SK-N-DZ (cell line): ENCODE results near the gene NAA15.
"Not testable (repeated sequence)": the region's sequence is repeated elsewhere in the genome, so short reads cannot be mapped to it uniquely, and the experiment has no call there.

Experiments used
- DNase-seq: peaks from one replicate; pipeline ENCODE4 v3.0.0-alpha.2; 2015; ENCODE audit warnings: low spot score

Gene NAA15

DNA sequence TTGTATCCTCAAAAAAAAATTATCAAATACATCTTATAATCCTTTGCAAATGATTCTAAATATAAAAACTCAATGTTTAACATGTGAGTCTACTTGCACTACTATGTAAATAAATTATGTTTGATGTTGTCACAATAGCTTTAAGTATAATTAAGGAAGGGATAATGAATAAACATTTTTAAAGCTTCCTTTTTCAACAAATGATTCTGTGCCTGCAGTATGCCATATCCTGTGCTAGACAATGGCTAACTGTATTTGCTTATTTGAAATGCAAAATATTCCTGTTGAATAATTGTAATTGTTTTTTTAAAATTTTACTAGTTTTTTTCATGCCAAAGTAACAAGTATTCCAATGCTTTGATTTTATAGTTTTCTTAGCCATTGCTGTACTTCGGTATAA lies 60.0 kb downstream of the NAA15 start:
- no peak for DNase-seq

GRCh38 chr4:139367421-139368090 lies 66.3 kb downstream of the NAA15 start:
- DNase-seq = no peak

- DNase-seq = no peak
Observed at GRCh38 chr4:139368998-139369397, 67.7 kb downstream of the NAA15 start.

GRCh38 chr4:139374251-139374650 lies 72.9 kb downstream of the NAA15 start:
- no peak for DNase-seq

DNA sequence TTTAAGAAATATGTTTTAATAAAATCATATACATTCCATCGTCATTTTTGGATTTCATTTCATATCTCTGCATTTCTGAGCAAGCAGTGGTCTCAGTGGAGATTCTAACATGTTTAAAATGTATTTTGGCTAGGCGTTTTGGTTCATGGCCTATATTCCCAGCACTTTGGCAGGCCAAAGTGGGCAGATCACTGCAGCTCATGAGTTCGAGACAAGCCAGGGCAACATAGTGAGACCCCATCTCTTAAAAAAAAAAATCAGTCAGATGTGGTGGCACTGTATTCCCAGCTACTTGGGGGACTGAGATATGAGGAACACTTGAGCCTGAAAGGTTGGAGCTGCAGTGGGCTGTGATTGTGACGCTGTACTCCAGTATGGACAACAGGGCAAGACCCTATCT lies 85.1 kb downstream of the NAA15 start:
- no peak for DNase-seq

DNA sequence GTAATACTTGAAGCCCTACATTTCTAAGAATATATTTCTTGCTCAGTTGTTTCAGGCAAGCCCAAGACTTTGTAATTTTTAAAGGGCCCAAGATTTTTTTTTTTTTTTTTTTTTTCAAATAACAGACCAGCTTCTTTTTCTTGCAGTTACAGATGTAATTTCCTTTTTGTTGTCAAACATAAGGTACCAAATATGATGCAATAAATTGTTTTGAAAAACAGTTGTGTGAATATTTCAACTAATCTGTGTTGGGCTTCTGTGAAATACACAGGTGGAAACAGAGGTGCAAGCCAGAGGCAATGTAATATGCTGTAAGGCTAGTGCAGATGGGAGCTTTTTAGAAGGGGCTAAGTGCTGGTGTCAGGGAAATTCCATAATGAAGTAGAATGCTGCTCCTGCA lies 87.8 kb downstream of the NAA15 start:
- no peak for DNase-seq

- no peak for DNase-seq
Observed at GRCh38 chr4:139389991-139390390, 88.7 kb downstream of the NAA15 start.

DNA sequence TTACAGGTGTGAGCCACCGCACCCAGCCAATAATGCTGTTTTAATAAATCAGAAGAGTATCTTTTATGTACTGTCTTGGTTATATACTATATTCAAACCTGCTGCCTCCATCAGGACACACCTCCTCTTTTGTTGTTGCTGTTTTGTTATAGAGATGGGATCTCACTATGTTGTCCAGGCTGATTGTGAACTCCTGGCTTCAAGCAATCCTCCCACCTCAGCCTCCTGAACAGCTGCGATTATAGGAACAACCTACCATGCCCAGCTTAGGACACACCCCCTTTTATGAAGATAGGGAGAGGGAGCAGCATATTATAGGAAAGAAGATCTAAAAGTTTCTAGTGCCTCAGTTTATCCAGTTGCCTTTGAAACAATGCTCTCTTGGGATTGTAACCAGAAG lies 90.4 kb downstream of the NAA15 start:
- DNase-seq = no peak

DNA sequence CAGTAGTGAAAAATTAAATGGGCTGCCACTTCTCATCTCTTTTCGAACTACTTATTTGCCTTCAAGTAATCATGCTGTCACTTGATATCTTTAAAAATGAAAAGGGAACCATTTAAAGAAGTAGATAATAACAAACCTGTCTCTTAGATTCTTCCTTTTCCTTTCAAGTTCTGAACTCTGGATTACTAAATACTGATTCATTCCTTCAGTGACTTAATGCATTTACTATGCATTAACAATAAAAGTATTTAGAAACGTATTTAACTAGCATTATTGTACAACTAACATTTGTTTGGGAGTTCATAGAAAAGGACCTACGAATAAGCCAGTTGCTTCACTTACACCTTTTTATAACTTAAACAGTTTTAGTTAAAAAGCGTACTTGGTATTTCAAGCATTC lies 91.5 kb downstream of the NAA15 start:
- DNase-seq = no peak

DNA sequence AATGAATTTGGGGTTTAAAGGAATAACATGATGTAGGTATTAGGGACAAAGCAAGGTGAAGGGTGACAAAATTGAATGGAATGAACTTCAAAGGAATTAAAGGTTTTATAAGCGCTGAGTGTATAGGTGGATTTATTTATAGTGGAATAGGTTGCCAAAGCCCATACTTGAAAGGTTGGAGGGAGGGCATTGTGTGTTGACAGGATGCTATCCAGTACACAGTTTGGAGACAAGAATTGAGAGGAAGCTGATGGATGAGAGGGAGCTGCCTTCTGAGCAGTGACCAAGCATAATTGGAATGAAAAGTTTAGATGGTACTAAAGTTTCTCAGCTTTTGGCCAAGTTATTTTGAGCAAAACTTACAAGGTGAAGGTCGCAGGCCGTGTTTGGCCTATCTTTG lies 100.1 kb downstream of the NAA15 start:
- no peak for DNase-seq

DNA sequence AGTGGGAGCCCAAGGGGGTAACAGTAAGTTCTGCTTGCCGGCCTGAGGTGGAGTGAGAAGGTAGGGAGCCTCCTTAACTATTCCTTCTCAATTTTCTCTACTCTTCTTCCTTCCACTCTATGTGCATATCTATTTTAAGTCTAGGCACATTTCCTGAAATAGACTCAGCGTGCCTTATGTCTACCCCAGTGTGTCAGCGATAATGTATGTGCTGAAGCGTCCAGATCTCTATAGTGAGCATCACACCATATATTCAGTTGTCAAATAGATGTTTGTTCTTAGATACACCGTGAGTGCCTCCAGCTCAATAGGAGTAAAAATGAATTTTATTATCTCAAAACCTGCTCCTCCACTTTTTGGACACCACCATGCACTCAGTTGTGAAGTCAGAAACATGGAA lies 101.1 kb downstream of the NAA15 start:
- DNase-seq = no peak

- DNase-seq = no peak
Observed at GRCh38 chr4:139403462-139403861, 102.2 kb downstream of the NAA15 start.

DNA sequence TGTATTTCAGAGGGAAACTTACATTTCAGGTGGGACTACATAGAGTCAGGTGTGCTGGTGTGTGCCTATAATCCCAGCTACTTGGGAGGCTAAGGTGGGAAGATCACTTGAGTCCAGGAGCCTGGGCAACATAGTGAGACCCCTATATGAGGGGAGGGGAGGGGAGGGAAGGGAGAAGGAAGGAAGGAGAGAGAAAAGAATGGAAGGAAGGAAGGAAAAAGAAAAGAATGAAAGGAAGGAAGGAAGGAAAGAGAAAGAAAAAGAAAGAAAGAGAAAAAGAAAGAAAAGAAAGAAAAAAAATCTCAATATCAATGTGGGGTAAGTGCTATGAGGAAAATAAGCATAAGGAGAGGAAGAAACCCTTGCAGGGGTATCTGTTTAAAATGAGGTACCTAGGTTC lies 109.0 kb downstream of the NAA15 start:
- no peak for DNase-seq

DNA sequence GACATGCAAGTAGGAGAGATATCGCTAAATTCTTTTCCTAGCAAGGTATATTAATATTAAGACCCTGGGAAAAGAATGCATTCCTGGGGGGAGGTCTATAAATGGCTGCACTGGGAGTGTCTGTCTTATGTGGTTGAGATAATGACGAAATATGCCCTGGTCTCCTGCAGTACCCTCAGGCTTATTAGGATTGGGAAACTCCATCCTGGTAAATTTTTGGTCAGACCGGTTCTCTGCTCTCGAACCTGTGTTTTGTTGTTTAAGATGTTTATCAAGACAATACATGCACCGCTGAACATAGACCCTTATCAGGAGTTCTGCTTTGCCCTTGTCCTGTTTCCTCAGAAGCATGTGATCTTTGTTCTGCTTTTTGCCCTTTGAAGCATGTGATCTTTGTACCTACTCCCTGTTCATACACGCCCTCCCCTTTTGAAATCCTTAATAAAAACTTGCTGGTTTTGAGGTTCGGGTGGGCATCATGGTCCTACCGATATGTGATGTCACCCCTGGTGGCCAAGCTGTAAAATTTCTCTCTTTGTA lies 113.4 kb downstream of the NAA15 start:
- DNase-seq = not testable (repeated sequence)

- peak; percentile 41 for DNase-seq
Observed at GRCh38 chr4:139416073-139416673, 114.9 kb downstream of the NAA15 start.

DNA sequence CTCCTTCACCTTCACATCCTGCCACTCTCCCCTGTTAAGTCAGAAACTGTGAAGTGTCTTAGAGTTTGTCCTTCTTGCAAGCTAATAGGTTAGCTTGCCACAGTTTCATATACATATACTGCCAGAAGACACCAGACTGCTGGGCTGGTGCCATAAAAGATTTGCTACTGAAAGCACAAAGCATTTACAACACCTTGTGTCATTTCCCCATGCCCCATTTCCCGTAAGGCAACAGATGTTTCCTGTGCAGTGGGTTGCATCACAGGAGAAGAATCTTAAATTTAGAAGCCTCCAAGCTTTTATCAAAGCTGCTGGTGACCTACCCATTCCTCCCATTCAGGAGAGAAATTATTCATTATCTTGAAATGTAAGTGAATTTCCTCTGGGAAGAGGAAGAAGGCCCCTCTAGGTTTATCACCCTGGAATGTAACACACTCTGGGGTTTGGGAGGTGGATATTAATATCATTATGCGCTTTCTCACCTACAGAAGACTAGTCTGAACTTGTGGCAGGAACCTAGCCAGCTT lies 118.1 kb downstream of the NAA15 start:
- DNase-seq = no peak

- no peak for DNase-seq
Observed at GRCh38 chr4:139420652-139421051, 119.3 kb downstream of the NAA15 start.

DNA sequence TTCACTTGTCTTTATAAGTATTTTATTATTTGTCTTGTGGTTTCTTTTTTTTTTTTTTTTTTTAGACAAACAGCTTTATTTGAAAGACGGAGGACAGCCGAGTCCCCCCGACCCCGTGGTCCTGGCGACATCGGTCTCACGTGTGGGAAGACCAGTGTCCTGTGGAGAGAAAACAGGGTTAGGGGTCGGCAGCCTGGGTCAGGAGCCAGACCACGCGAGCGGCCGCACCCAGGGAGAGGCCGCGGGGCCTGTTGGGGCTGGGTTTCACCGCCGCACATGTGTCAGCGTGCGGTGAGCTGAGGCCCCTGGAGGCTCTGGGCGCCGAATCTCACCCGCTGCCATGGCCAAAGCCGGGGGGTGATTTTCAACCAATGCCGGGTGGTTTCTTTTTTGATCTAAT lies 134.8 kb downstream of the NAA15 start:
- no peak for DNase-seq

DNA sequence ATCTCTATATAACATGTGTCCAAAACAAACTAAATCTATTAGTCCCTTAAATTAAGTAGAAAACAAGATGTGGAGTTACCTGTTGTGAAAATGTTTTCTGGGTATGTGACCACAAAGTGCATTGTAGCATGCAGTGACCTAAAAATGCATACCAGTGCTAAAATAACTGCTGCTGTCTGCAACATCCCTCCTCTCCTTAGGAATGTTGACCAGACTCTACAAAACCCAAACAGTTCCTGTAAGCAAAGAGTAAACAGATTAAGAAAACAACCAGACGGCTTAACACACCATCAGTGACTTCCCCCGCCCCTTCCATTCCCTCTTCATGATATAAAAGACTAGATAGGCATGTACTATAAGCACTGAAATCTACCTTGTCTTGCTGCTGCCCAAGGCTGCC lies 136.8 kb downstream of the NAA15 start:
- DNase-seq = no peak

GRCh38 chr4:139441029-139441428 lies 139.7 kb downstream of the NAA15 start:
- DNase-seq = no peak

GRCh38 chr4:139443661-139444060 lies 142.4 kb downstream of the NAA15 start:
- no peak for DNase-seq

- DNase-seq = not testable (repeated sequence)
Observed at GRCh38 chr4:139444881-139445280, 143.6 kb downstream of the NAA15 start.

DNA sequence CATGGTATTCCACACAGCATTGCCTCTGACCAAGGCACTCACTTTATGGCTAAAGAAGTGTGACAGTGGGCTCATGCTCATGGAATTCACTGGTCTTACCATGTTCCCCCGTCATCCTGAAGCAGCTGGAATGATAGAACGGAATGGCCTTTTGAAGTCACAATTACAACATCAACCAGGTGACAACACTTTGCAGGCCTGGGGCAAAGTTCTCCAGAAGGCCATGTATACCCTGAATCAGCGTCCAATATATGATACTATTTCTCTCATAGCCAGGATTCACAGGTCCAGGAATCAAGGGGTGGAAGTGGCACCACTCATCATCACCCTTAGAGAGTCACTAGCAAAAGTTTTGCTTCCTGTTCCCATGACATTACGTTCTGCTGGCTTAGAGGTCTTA lies 145.8 kb downstream of the NAA15 start:
- not testable (repeated sequence) for DNase-seq
